ENCODE results near the gene SPC24.

DNA sequence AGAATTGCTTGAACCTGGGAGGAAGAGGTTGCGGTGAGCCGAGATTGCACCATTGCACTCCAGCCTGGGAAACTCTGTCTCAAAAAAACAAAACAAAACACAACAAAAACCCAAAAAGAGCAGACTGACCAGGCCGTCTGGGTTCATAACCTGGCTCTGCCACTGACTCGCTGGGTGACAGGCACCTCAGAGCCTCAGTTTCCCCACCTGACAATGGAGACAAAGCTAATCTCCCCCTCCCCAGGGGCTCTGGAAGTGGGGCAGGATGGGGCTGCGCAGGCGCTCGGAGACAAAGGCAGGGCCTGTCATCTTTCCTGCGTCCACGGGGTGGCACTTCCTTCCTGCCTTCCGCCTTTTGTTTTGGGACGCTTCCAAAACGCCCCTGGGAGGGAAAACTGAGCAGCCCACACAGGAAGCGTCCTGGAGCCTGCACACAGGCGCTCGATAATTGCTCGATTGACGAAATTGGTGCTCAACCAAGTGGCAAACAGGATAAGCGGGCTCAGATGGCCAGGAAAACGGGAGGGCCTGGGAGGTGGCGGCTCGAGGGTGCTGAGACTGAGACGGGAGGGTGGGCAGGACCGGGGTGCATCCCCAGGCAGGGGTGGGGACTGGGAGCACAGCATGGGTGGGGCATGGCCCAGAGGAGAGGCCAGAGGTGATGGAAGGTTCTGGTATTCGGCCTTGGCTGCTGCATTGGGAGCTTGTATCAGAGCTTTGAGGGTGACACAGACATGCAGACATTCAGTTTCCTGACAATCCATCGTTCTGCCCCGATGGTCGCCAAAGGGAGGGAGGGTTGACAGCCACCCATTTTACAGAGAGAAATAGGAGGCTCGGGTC is 17.8 kb downstream of the SPC24 start:
- TF ChIP-seq POLR2AphosphoS5 (IDR thresholded peaks at IDR 0.05), result peak; percentile 62 to 74
- TF ChIP-seq, protein P1, sequence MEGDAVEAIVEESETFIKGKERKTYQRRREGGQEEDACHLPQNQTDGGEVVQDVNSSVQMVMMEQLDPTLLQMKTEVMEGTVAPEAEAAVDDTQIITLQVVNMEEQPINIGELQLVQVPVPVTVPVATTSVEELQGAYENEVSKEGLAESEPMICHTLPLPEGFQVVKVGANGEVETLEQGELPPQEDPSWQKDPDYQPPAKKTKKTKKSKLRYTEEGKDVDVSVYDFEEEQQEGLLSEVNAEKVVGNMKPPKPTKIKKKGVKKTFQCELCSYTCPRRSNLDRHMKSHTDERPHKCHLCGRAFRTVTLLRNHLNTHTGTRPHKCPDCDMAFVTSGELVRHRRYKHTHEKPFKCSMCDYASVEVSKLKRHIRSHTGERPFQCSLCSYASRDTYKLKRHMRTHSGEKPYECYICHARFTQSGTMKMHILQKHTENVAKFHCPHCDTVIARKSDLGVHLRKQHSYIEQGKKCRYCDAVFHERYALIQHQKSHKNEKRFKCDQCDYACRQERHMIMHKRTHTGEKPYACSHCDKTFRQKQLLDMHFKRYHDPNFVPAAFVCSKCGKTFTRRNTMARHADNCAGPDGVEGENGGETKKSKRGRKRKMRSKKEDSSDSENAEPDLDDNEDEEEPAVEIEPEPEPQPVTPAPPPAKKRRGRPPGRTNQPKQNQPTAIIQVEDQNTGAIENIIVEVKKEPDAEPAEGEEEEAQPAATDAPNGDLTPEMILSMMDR (IDR thresholded peaks at IDR 0.05), result peak; percentile 72 to 90 (median 86)
